HEK293 (cell line): ENCODE measurements around the gene ZNF618.

Experiments used
- CTCF ChIA-PET: fragments of 350-600 bp; formaldehyde crosslinking; extraction: SDS; loops from one replicate; lab custom pipeline; 2021; ENCODE audit warnings: antibody characterized with exemption; lab: Yijun Ruan, JAX
- POLR2A ChIA-PET: fragments of 300-600 bp; formaldehyde crosslinking; extraction: SDS; loops from one replicate; lab custom pipeline; 2020; ENCODE audit warnings: antibody characterized with exemption, inconsistent platforms; lab: Yijun Ruan, JAX
- H3K27ac ChIP-seq: fragments of 200-500 bp; sonication (Bioruptor generic); 2 replicates; pipeline ENCODE4 v1.5.1; 2014; ENCODE audit warnings: low read depth, low read length, control low read depth, inconsistent platforms; ENCODE audit errors: extremely low read depth
- H3K36me3 ChIP-seq, 2 experiments: fragments of 200-500 bp in 1 of 2; sonication (Bioruptor generic) in 1 of 2; 1 replicate in 1 of 2; 2 replicates in 1 of 2; pipeline ENCODE4 v1.5.1; 2014 to 2017; ENCODE audit warnings: inconsistent platforms in 2 of 2, low read length in 2 of 2; ENCODE audit not compliant: control insufficient read depth in 2 of 2, insufficient read depth in 1 of 2
- H3K4me1 ChIP-seq: fragments of 200-500 bp; sonication (Bioruptor generic); 2 replicates; pipeline ENCODE4 v1.5.1; 2014; ENCODE audit warnings: mild to moderate bottlenecking, low read length, inconsistent platforms; ENCODE audit not compliant: control insufficient read depth, insufficient read depth
- H3K4me3 ChIP-seq: 2 replicates; pipeline ENCODE4 v1.5.1; 2011; ENCODE audit warnings: low read depth, mild to moderate bottlenecking, control low read depth, low read length, moderate library complexity
- H3K9me3 ChIP-seq: fragments of 200-500 bp; sonication (Bioruptor generic); 2 replicates; pipeline ENCODE4 v1.5.1; 2014; ENCODE audit warnings: low read depth, low read length, inconsistent platforms; ENCODE audit not compliant: control insufficient read depth, insufficient read depth
- GLIS1 ChIP-seq: fragments of 450-650 bp; formaldehyde crosslinking; IDR thresholded peaks from 2 replicates; pipeline ENCODE4 v1.5.1; 2016; ENCODE audit warnings: missing biosample characterization, missing genetic modification characterization
- HOXD13 ChIP-seq: sonication (generic); formaldehyde crosslinking; IDR thresholded peaks from 2 replicates; pipeline ENCODE4 v1.8.0; 2022; ENCODE audit warnings: missing genetic modification reagents, borderline replicate concordance
- SETDB1 ChIP-seq: IDR thresholded peaks from one replicate; pipeline ENCODE4 v1.6.1; 2017; ENCODE audit warnings: mild to moderate bottlenecking, low read length, moderate library complexity, mixed read lengths; ENCODE audit not compliant: insufficient read length
- SP2 ChIP-seq: fragments of 450-650 bp; formaldehyde crosslinking; IDR thresholded peaks from 2 replicates; pipeline ENCODE4 v1.5.1; 2016; ENCODE audit warnings: missing biosample characterization, missing genetic modification characterization
- SP7 ChIP-seq: fragments of 450-650 bp; formaldehyde crosslinking; IDR thresholded peaks from 2 replicates; pipeline ENCODE4 v1.5.1; 2016; ENCODE audit warnings: missing biosample characterization, missing genetic modification characterization
- TRIM28 ChIP-seq: IDR thresholded peaks from 2 replicates; pipeline ENCODE4 v1.6.1; 2011; ENCODE audit warnings: low read length, control low read depth, borderline replicate concordance
- ZBTB1 ChIP-seq: fragments of 450-650 bp; formaldehyde crosslinking; IDR thresholded peaks from 2 replicates; pipeline ENCODE4 v1.5.1; 2016; ENCODE audit warnings: missing biosample characterization, missing genetic modification characterization
- ZBTB17 ChIP-seq: fragments of 450-650 bp; formaldehyde crosslinking; IDR thresholded peaks from 2 replicates; pipeline ENCODE4 v1.5.1; 2016; ENCODE audit warnings: missing biosample characterization, missing genetic modification characterization
- ZBTB21 ChIP-seq: fragments of 450-650 bp; formaldehyde crosslinking; IDR thresholded peaks from 2 replicates; pipeline ENCODE4 v1.5.1; 2017; ENCODE audit warnings: missing biosample characterization, missing genetic modification characterization
- ZNF174 ChIP-seq: fragments of 450-650 bp; formaldehyde crosslinking; IDR thresholded peaks from 2 replicates; pipeline ENCODE4 v1.5.0; 2017; ENCODE audit warnings: missing biosample characterization, mild to moderate bottlenecking, missing genetic modification characterization
- ZNF24 ChIP-seq: fragments of 450-650 bp; formaldehyde crosslinking; IDR thresholded peaks from 2 replicates; pipeline ENCODE4 v1.5.1; 2016; ENCODE audit warnings: missing biosample characterization, missing genetic modification characterization
- ZNF335 ChIP-seq: fragments of 450-650 bp; formaldehyde crosslinking; conservative IDR thresholded peaks from 2 replicates; pipeline ENCODE4 v1.5.1; 2016; ENCODE audit warnings: missing biosample characterization, missing genetic modification characterization
- ZNF350 ChIP-seq: fragments of 450-650 bp; formaldehyde crosslinking; IDR thresholded peaks from 2 replicates; pipeline ENCODE4 v1.5.0; 2017; ENCODE audit warnings: missing biosample characterization, mild to moderate bottlenecking, missing genetic modification characterization
- ZNF366 ChIP-seq: fragments of 450-650 bp; formaldehyde crosslinking; conservative IDR thresholded peaks from 2 replicates; pipeline ENCODE4 v1.5.1; 2016; ENCODE audit warnings: missing biosample characterization, missing genetic modification characterization
- ZNF37A ChIP-seq: fragments of 450-650 bp; IDR thresholded peaks from 2 replicates; pipeline ENCODE4 v1.5.1; 2018; ENCODE audit warnings: missing biosample characterization, missing genetic modification characterization
- ZNF514 ChIP-seq: fragments of 450-650 bp; formaldehyde crosslinking; IDR thresholded peaks from 2 replicates; pipeline ENCODE4 v1.5.1; 2016; ENCODE audit warnings: missing biosample characterization, missing genetic modification characterization
- ZNF629 ChIP-seq: fragments of 450-650 bp; formaldehyde crosslinking; IDR thresholded peaks from 2 replicates; pipeline ENCODE4 v1.5.1; 2017; ENCODE audit warnings: missing biosample characterization, missing genetic modification characterization
- ZNF658 ChIP-seq: fragments of 450-650 bp; formaldehyde crosslinking; IDR thresholded peaks from 2 replicates; pipeline ENCODE4; 2016; ENCODE audit warnings: missing biosample characterization, missing genetic modification characterization
- TF ChIP-seq, protein P1 (sequence below): fragments of 450-650 bp; formaldehyde crosslinking; IDR thresholded peaks from 2 replicates; pipeline ENCODE4 v1.5.1; 2016; ENCODE audit warnings: missing biosample characterization, missing genetic modification characterization
- TF ChIP-seq, protein P2 (sequence below): fragments of 450-650 bp; formaldehyde crosslinking; IDR thresholded peaks from 2 replicates; pipeline ENCODE4 v1.5.1; 2016; ENCODE audit warnings: missing biosample characterization, missing genetic modification characterization
- TF ChIP-seq, protein P3 (sequence below): fragments of 450-650 bp; formaldehyde crosslinking; IDR thresholded peaks from 2 replicates; pipeline ENCODE4 v1.5.1; 2016; ENCODE audit warnings: missing biosample characterization, missing genetic modification characterization, low read depth
- TF ChIP-seq, protein P4 (sequence below): fragments of 450-650 bp; formaldehyde crosslinking; IDR thresholded peaks from 2 replicates; pipeline ENCODE4 v1.5.1; 2017; ENCODE audit warnings: missing biosample characterization, missing genetic modification characterization
- TF ChIP-seq, protein P5 (sequence below): fragments of 450-650 bp; formaldehyde crosslinking; IDR thresholded peaks from 2 replicates; pipeline ENCODE4 v1.5.1; 2016; ENCODE audit warnings: missing biosample characterization, missing genetic modification characterization

Gene ZNF618

DNA sequence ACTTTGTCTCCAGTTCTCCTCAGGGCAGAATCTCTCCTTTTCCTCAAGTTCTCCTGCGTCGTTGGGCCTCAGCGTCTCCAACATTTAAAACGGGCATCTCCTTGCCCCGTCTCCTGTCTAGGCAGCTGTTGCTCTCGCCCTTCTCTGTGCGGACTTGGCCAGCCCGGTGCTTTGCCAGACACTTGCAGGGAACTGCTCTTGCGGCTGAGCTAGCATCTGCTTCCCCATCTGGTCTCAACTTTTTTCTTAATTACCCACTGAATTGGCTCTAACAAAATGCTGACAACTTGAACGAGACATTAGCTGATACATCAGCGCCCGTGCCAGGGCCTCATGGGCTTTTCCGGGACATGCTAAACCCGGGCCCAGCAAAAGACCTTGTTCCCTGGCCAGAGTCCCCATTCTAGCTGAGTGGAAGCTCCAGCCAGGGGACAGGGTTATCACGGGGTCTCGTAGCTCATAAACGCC, 25.1 kb downstream of the ZNF618 start:
- no peaks in the 10 kb centered on the region for H3K4me1 ChIP-seq
- no peaks in the 10 kb centered on the region for H3K9me3 ChIP-seq
- TF ChIP-seq, protein P1, sequence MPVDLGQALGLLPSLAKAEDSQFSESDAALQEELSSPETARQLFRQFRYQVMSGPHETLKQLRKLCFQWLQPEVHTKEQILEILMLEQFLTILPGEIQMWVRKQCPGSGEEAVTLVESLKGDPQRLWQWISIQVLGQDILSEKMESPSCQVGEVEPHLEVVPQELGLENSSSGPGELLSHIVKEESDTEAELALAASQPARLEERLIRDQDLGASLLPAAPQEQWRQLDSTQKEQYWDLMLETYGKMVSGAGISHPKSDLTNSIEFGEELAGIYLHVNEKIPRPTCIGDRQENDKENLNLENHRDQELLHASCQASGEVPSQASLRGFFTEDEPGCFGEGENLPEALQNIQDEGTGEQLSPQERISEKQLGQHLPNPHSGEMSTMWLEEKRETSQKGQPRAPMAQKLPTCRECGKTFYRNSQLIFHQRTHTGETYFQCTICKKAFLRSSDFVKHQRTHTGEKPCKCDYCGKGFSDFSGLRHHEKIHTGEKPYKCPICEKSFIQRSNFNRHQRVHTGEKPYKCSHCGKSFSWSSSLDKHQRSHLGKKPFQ (tag by site-specific recombination): no peak
- TF ChIP-seq ZNF24 (tag by site-specific recombination) (no peak), ZBTB1 (no peak), ZBTB17 (tag by site-specific recombination) (no peak), ZNF174 (tag by site-specific recombination) (no peak), ZNF350 (no peak)
- ChIA-PET CTCF (no interaction called here), POLR2A (no interaction called here)
- H3K27ac ChIP-seq: no peak overlapping the region
- no peaks in the 10 kb centered on the region for H3K36me3 ChIP-seq
- H3K4me3 ChIP-seq: no peak overlapping the region

DNA sequence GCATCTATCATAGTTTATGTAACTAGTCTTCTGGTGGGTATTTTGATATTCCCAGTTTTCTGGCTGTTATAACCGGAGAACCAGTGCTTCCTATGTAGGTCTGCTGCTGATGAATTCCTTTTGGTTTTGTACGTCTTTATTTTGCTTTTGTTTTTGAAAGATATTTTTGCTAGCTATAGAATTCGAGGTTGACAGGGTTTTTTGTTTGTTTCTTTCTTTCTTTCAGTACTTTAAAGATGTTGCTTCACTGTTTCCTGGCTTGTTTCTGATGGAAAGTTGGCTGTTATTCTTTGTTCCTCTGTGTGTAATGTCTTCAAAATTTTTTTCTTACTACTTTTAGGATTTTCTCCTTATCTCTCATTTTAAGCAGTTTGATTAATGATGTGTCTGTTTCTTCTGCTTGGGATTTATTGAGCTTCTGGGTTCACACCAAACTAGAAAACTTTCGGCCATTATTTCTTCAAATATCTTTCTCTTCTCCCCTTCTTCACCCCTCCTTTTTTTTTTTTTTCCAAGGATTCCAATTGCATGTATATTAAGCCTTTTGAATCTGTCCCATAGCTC, 27.5 kb downstream of the ZNF618 start:
- H3K36me3 ChIP-seq: no peaks in the 10 kb centered on the region
- H3K9me3 ChIP-seq: no peaks in the 10 kb centered on the region
- TF ChIP-seq SETDB1 (peak; percentile 91), SP2 (tag by site-specific recombination) (no peak), TRIM28 (0 out of 2 replicates have a peak, but pooled peaks have one; percentile 26)
- TF ChIP-seq, protein P2, sequence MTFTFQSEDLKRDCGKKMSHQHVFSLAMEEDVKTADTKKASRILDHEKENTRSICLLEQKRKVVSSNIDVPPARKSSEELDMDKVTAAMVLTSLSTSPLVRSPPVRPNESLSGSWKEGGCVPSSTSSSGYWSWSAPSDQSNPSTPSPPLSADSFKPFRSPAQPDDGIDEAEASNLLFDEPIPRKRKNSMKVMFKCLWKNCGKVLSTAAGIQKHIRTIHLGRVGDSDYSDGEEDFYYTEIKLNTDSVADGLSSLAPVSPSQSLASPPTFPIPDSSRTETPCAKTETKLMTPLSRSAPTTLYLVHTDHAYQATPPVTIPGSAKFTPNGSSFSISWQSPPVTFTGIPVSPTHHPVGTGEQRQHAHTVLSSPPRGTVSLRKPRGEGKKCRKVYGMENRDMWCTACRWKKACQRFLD (tag by site-specific recombination): no peak
- POLR2A ChIA-PET: no interaction called here
- H3K4me1 ChIP-seq: no peaks in the 10 kb centered on the region
- no peak overlapping the region for H3K4me3 ChIP-seq
- no peak overlapping the region for H3K27ac ChIP-seq
- CTCF ChIA-PET: interaction anchor here (0.7 to 0.8 kb wide), 2 partner anchors 13 to 100 kb away, joined by 4 to 8 read pairs; no protein-coding TSS in a partner anchor

DNA sequence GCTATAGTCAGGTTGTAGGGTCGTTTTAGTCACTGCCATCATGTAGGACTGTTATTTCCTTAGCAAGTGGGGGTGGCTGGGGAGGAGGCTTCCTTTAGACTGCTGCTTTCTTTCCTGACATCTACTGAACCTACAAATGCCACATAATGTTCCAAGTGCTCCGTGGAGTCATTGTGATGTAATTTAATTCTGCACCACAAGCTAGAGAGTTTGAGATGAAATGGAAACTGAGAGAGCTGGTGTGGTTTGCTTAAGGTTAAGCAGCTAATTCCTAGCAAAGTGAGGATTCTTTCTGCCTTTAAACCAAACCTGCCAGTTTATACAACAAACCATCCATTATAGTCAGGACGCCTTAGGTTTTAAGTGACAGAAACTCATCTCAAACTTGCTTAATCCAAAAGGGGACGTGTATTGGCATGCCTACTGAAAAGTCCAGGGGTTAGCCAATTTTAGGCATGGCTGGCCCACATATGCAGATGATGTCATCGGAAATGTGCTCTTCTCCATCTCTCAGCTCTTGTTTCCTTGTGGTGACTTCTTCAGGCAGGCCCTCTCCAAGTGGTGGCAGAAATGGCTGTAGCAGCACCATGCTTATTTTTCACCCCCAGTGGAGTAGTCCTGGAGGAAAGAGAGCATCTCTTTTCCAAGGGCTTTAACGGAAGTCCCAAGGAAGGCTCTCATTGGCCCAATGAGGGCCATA, 30.5 kb downstream of the ZNF618 start:
- CTCF ChIA-PET: interaction anchor here (1.0 kb wide), 1 partner anchor 10 kb away, joined by 3 read pairs; no protein-coding TSS in a partner anchor
- H3K4me1 ChIP-seq: no peaks in the 10 kb centered on the region
- no peaks in the 10 kb centered on the region for H3K36me3 ChIP-seq
- H3K9me3 ChIP-seq: no peaks in the 10 kb centered on the region
- H3K27ac ChIP-seq: no peak overlapping the region
- H3K4me3 ChIP-seq: no peak overlapping the region
- POLR2A ChIA-PET: interaction anchor here (0.5 kb wide), 1 partner anchor 23 kb away, joined by 7 read pairs; no protein-coding TSS in a partner anchor
- no peak for TF ChIP-seq ZNF658 (tag by site-specific recombination)
- no peak for TF ChIP-seq ZNF514
- 0 out of 2 replicates have a peak, but pooled peaks have one; percentile 22 for TF ChIP-seq ZNF335 (tag by site-specific recombination)
- TF ChIP-seq, protein P3, sequence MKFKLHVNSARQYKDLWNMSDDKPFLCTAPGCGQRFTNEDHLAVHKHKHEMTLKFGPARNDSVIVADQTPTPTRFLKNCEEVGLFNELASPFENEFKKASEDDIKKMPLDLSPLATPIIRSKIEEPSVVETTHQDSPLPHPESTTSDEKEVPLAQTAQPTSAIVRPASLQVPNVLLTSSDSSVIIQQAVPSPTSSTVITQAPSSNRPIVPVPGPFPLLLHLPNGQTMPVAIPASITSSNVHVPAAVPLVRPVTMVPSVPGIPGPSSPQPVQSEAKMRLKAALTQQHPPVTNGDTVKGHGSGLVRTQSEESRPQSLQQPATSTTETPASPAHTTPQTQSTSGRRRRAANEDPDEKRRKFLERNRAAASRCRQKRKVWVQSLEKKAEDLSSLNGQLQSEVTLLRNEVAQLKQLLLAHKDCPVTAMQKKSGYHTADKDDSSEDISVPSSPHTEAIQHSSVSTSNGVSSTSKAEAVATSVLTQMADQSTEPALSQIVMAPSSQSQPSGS (tag by site-specific recombination): peak; percentile 91
- TF ChIP-seq HOXD13: no peak
- peak; percentile 17; the same call in 1 of the 2 replicates for TF ChIP-seq GLIS1
- TF ChIP-seq ZNF366 (tag by site-specific recombination): peak; percentile 38; the same call in 1 of the 2 replicates
- TF ChIP-seq ZNF37A (tag by site-specific recombination): no peak
- TF ChIP-seq, protein P4, sequence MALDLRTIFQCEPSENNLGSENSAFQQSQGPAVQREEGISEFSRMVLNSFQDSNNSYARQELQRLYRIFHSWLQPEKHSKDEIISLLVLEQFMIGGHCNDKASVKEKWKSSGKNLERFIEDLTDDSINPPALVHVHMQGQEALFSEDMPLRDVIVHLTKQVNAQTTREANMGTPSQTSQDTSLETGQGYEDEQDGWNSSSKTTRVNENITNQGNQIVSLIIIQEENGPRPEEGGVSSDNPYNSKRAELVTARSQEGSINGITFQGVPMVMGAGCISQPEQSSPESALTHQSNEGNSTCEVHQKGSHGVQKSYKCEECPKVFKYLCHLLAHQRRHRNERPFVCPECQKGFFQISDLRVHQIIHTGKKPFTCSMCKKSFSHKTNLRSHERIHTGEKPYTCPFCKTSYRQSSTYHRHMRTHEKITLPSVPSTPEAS (tag by site-specific recombination): no peak
- TF ChIP-seq ZNF629 (tag by site-specific recombination): peak; percentile 68
- TF ChIP-seq ZBTB17 (tag by site-specific recombination): 0 out of 2 replicates have a peak, but pooled peaks have one; percentile 39
- 0 out of 2 replicates have a peak, but pooled peaks have one; percentile 24 for TF ChIP-seq ZBTB21 (tag by site-specific recombination)
- TF ChIP-seq, protein P5, sequence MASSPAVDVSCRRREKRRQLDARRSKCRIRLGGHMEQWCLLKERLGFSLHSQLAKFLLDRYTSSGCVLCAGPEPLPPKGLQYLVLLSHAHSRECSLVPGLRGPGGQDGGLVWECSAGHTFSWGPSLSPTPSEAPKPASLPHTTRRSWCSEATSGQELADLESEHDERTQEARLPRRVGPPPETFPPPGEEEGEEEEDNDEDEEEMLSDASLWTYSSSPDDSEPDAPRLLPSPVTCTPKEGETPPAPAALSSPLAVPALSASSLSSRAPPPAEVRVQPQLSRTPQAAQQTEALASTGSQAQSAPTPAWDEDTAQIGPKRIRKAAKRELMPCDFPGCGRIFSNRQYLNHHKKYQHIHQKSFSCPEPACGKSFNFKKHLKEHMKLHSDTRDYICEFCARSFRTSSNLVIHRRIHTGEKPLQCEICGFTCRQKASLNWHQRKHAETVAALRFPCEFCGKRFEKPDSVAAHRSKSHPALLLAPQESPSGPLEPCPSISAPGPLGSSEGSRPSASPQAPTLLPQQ (tag by site-specific recombination): 0 out of 2 replicates have a peak, but pooled peaks have one; percentile 42
- 0 out of 2 replicates have a peak, but pooled peaks have one; percentile 35 for TF ChIP-seq SP7 (tag by site-specific recombination)
